ENCODE data around the gene PNLDC1. TPM values are rescaled to one million over a fixed set of nuclear protein-coding genes. Genes with fewer than 3 reads are reported as not detected.

The PNLDC1 gene, protein sequence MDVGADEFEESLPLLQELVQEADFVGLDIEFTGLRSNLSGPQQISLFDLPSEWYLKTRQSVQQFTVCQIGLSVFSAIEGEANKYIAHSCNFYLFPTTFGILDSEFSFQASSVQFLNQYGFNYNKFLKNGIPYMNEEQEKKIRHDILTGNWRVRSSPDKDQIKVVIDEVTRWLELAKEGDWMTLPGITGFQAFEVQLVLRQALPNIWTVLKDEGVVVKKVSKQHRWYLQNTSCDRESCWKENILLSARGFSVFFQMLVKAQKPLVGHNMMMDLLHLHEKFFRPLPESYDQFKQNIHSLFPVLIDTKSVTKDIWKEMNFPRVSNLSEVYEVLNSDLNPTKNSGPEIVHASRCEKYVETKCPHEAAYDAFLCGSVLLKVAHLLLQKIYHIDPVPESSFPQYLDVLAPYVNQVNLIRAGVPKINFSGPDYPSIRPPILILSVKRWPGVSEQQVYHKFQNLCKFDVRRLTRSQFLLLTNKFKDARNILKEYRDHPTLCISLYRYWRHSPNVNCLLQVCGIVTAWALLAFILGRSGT
- total RNA-seq = 0.16 TPM in 1 of 2 replicates, not detected in the other

DNA sequence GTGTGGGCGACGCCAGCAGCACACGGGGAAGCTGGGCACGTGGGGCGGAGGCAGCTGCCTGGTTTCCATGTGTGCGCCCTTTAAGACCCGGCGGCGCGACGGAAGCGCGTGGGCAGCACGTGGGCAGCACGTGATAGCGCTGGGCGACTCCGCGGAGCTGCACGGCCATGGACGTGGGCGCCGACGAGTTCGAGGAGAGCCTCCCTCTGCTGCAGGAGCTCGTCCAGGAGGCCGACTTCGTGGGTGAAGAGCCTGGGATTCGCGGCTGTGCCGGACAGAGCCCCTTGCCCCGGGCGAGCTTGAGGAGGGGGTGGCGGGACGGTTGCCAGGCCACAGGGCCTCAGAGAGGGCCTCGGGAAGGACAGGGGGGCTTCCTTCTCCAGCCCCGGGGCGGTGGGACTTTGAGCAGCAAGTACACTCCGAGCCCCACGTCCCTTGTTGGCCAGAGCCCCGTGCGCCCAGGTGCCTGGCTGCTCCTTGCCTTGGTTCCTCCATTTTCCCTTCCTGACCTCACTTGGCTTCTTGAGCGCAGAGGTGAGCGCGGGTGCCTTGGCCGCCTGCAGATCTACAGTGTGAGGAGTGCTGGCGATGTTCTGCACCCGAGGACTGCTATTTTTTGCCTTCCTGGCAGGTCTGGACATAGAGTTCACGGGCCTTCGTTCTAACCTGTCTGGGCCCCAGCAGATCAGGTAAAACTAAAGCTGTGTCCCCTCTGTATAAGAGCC is at the start of gene PNLDC1:
PNLDC1 (plus strand) TSS at position 136 of the 725 bp plus-strand sequence; CDS start at position 168, 32 bp downstream.

DNA sequence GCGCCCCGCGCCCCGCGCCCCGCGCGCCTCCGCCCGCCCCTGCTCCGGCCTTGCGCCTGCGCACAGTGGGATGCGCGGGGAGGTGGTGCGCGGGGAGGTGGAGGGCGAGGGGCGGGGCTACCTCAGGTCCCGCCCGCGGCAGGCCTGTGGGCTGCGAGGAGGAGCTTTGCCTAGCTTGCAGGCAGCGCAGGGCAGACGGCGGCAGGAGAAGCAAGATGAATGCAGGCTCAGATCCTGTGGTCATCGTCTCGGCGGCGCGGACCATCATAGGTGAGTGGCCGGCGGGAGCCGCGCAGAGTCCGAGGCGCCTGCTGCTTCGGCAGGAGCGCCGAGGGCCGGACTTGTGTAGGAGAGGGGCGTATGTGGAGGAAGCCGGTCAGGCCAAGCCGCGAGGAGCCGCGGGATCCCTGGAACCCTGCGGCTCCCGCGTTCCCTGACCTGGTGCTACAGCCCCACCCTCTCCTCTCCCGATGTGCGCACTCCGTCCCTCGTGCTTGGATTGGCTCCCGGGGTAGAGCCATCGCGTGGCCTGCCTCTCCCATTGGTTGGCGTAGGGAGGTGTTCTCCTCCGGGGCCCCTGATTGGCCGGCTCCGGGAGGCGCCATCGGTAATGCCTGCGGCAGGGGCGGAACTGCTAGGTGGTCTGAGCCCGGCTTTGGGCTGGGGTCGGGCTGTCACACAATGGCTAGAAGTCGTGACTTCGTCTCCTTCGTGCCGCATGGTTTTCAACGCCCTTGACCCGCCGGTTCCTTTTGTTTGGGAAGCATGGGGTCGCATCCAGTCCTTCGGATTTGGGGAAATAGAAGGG is 38.0 kb upstream of the PNLDC1 start, which contains the start of gene ACAT2:
ACAT2 (plus strand) TSS at position 173 of the 808 bp plus-strand sequence; CDS start at position 216, 43 bp downstream.

DNA sequence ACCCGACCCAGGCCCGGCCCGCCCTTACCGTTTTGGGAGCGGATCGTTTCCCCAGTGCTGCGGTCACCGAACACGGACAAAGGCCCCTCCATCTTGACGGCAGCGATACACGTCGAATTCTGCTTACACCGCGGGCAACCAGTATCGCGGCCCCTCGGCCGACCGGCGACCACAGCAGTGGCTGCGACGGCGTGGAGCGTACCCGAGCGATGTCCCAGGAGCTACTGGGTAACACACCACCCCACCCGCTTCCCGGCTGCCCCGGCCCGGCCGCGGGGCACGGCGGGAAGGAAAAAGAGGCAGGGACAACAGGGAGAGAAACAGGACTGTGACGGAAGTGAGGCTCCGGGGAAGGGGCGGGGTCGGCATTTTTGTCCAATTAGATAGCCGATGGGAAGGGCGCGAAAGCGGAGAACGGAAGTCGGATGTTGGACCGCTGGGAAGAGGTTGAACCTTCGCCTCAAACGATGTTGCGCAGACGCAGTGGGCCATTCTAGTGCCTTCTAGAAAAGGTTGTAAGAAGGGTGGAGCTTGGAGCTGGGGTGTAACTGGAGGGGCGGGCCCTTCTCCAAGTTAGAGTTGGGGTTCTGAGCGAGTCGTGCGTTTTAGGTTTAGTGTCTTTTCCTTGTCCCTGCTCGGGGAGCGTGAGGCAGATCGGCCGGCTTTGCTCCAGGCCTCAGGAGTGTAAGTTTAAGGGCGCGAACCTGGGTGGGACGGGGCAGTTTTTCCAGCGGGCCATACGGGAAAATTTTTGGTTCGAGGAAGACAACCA is 10.5 kb upstream of the PNLDC1 start, which contains the start of gene TCP1:
TCP1 (minus strand) TSS at position 226 of the 772 bp plus-strand sequence; CDS start at position 92, 134 bp downstream.

DNA sequence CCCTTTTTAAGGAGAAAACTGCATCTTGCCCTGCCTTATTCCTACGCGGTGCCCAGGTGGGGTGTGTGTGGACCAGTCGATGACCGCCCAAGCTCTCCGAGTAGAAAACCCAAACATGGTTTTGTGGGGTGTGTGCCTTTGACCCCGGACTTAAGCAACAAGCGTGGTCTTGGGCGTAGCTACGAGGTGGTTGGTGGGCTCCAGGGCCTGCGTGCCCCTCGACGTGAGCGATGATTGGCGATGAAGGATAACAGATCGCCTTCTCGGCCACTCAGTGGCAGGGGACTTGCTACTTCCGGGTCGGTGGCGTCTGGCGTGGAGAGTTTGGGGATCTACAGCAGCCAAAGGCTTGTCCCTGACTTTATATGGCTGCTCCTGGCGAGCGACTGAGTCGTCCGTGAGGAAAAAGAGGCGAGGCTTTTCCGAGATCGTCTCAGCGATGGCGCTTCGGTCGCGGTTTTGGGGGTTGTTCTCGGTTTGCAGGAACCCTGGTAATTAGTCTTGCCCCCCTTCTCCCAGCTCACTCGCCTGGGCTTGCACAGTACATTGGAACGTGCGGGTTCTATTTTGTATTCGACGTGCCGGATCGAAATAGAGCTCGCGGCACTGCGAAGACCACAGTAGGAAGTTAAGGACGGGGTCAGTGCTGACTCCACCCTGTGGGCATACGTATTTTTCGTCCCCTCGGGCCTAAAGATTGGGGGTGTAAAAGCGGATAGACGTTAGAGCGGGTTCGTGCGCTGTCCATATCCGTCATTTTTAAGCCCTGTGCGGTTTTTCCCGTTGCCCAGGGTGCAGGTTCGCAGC is 9.7 kb upstream of the PNLDC1 start, which contains the start of gene MRPL18:
MRPL18 (plus strand) TSS at position 319 of the 807 bp plus-strand sequence; CDS start at position 440, 121 bp downstream.

Other genes starting within 250 kb of the PNLDC1 start
- 180 and 441 TPM in 2 replicates for gene SOD2, start 107.0 kb upstream of the PNLDC1 start, total RNA-seq
- 62.6 and 90.6 TPM in 2 replicates for gene WTAP, start 72.8 kb upstream of the PNLDC1 start, total RNA-seq
- gene ACAT2, start 38.2 kb upstream of the PNLDC1 start, total RNA-seq = 6.8 and 87.9 TPM in 2 replicates
- 136 and 220 TPM in 2 replicates for gene TCP1, start 10.7 kb upstream of the PNLDC1 start, total RNA-seq
- 75.6 and 96.3 TPM in 2 replicates for gene MRPL18, start 9.8 kb upstream of the PNLDC1 start, total RNA-seq
- not detected in 2 replicates for gene MAS1, start 90.7 kb downstream of the PNLDC1 start, total RNA-seq
- 62.8 and 67.4 TPM in 2 replicates for gene IGF2R, start 168.8 kb downstream of the PNLDC1 start, total RNA-seq

Measured in epithelial cell of alveolus of lung (primary cell).